COLO668 (cell line): ENCODE measurements around the gene RGS7.
A peak's percentile ranks its signal among the peaks of the same experiment; 100 is the strongest.
"Not testable (repeated sequence)": the region's sequence is repeated elsewhere in the genome, so short reads cannot be mapped to it uniquely, and the experiment has no call there.

Experiments
- DNase-seq: peaks from one replicate; lab custom pipeline; 2025; ENCODE audit not compliant: unreplicated experiment; lab: John Stamatoyannopoulos, UW

RGS7 gene

GRCh38 chr1:240935920-240936319 lies 421.1 kb downstream of the RGS7 start:
- no peak for DNase-seq

DNA sequence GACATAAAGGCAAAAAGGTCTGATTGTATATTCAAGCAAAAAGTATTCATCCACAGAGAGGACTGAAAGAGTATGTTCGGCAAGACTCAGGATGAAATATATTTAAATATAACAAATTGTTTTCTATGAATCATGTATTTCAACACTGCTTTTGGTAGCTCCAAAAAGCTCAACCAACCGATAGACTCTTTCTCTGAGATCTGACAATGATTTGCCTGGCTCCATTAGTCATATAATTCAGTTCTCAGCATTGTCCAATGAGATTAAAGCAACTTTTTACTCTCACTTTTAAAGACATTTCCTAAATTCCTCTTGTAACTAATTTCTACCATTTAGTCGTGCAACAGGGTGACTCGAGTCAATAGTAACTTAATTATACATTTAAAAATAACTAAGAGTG lies 426.0 kb downstream of the RGS7 start:
- DNase-seq: no peak

- DNase-seq: no peak
Measured at GRCh38 chr1:240928265-240928664, 428.7 kb downstream of the RGS7 start.

- DNase-seq: no peak
Measured at GRCh38 chr1:240927821-240928220, 429.2 kb downstream of the RGS7 start.

- no peak for DNase-seq
Measured at GRCh38 chr1:240925273-240925672, 431.7 kb downstream of the RGS7 start.

DNA sequence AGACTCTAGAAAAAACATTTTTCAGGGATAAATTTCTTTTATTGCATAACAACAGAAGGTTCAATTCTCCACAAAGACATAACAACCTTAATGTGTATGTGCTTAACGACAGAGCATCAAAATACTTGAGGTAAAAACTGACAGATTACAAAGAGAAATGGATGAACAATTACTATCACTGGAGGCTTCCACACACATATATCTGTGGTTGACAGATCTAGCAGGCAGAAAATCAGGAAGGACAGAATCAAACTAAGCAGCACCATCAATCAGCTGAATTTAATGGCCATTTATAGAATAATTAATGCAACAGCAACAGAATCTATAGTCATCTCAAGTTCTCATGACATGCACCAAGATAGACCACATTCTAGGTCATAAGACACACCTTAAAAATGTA lies 439.0 kb downstream of the RGS7 start:
- no peak for DNase-seq

- DNase-seq: no peak
Measured at GRCh38 chr1:240914506-240914905, 442.5 kb downstream of the RGS7 start.

DNA sequence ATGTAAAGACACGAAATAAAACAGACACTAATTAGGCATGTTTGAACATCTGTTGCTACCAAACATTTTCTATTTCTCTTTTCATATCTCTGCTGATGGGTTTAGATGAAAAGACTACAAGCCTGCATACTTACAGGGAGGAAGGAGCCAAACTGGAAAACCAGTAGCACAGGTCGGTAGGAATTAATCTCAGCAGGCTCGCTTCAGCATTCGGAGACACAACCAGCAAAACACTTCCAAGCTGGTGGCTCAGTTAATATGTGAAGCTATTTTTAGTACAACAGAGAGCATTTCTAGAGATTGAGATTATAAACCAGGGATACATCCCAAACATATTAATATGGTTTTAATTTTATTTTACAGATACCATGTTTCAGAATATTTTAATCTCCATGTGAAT lies 444.2 kb downstream of the RGS7 start:
- no peak for DNase-seq

DNA sequence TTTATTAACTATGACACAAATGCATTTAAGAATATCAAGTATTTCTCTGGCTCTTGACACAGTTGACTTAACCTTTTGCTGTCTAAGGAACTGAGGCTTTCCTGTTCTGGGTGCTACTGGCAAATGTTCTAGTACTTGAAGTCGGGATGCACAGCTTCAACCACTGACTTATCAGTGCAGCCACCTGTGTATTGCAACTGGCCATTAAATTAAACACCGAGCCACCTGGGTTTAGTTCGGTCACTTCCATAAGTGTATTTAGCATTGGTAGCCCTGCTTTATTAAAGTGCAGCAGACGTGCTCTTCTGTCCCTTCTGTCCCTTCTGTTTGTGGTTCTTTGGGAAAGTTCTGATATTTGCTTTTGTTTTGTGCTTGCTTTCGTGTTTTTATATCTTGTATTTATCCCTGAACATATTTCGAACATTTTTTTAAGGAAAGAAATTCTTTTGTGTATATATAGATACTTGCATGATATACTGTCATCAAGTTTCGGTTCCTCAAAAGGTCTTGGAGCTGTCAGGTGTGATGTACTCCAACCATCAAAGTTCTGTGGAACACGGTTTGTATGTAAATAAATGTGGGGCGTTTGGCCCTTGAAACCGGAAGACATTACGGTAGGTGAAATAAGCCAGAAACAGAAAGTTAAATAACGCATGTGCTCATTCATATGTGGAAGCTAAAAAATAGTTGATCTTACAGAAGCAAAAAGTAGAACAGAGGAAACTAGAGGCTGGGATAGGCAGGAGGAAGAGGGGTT lies 447.1 kb downstream of the RGS7 start:
- no peak for DNase-seq

- DNase-seq: peak; percentile 70
Measured at GRCh38 chr1:240906477-240906876, 450.5 kb downstream of the RGS7 start.

GRCh38 chr1:240905225-240905765 lies 451.7 kb downstream of the RGS7 start:
- no peak for DNase-seq

- not testable (repeated sequence) for DNase-seq
Measured at GRCh38 chr1:240895424-240895823, 461.6 kb downstream of the RGS7 start.

GRCh38 chr1:240888787-240889048 lies 468.3 kb downstream of the RGS7 start:
- DNase-seq: no peak

GRCh38 chr1:240888039-240888786 lies 468.8 kb downstream of the RGS7 start:
- peak; percentile 72 for DNase-seq

- no peak for DNase-seq
Measured at GRCh38 chr1:240883490-240883889, 473.5 kb downstream of the RGS7 start.

GRCh38 chr1:240882656-240883308 lies 474.2 kb downstream of the RGS7 start:
- DNase-seq: not testable (repeated sequence)

DNA sequence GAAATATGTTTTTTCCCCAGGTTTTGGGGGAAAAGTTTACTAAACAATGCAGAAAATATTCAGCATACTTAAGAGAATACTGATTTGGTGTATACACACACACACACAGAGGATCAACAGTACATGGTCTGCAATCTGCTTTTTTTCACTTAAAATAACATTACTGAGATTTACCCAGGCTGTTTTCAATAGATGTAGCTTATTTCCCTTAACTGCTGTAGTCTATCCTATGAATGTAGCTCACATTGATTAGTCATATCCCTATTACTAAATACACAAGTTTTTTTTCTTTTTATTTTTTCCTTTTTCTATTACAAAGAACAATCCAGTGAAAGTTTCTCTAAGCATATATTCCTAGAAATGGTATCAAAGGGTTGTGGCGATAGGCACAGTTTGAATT lies 478.4 kb downstream of the RGS7 start:
- DNase-seq: no peak

- no peak for DNase-seq
Measured at GRCh38 chr1:240877605-240878004, 479.4 kb downstream of the RGS7 start.

- DNase-seq: no peak
Measured at GRCh38 chr1:240876071-240876470, 480.9 kb downstream of the RGS7 start.

DNA sequence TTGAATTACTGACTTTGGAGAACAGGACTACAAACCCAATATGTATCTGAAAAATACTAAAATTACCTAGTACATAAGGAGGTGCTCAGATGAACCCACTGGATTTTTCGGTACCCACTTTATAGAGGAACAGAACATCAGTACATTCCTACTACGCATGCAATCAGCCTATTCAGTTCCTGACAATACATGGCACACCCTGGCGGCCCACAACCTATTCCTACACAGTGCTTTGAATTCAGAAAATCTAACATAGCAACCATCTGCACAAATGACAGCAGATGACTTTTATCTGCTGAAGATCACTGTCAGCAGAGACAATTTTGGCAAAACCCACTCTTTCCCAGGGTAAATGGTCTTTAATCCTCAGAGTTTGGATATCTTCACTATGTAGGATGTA lies 487.9 kb downstream of the RGS7 start:
- DNase-seq: no peak

DNA sequence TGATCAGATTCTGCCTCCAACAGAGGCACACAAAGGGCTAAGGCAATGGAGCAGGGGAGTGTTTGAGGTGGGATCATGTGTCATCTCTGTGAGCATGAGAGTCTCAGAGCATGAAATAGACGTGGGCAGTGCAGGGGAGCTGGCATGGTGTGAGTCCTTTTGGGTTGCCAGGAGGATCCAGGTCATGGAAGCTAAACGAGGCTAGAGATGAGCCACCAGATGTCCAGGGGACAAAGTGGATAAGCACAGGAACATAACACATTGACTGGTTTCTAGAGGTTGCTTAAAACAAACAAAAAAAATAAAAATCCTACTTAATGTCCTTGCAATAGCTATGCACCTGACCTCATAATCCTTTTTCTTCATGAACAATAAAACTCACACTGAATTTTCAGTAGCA lies 490.3 kb downstream of the RGS7 start:
- DNase-seq: no peak

DNA sequence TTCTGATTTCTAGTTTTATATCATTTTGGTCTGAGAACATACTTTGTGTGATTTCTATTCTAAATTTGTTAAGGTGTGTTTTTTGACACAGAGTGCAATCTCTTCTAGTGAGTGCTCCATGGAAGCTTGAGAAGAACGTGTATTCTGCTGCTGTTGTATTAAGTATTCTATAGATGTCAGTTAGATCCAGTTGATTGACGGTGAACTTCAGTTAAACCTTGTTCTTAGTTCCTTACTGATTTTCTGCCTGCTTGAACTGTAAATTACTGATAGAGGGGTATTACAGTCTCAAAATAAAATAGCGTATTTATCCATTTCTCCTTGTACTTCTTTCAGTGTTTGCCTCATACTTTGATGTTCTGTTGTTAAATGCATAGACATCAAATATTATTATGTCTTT lies 497.0 kb downstream of the RGS7 start:
- no peak for DNase-seq
